Measurements from ENCODE around the gene CDK12. TPM values are rescaled to one million over a fixed set of nuclear protein-coding genes. Genes with fewer than 3 reads are reported as not detected.
"Not testable (repeated sequence)": the region's sequence is repeated elsewhere in the genome, so short reads cannot be mapped to it uniquely, and the experiment has no call there.

CDK12 gene
- polyA plus RNA-seq, 1 of the 3 experiments (the other 2 are of a cell fraction): 11.6 TPM

- Histone ChIP-seq H4K20me1 (ENCODE audit: insufficient read depth) (peaks cover 23% of the 10 kb centered on the region), H3F3A (replicated peaks; ENCODE audit: insufficient read depth) (peaks cover 10% of the 10 kb centered on the region), H3K9me2 (no peaks in the 10 kb centered on the region), H3K9me3 (no peaks in the 10 kb centered on the region), H3K36me3 (replicated peaks in 1 of 2; ENCODE audit: control insufficient read depth in 1 of 2, insufficient read depth in 2 of 2, low read length in 1 of 2) (peaks cover 21 to 79% of the 10 kb centered on the region in 2 experiments), H3K27me3 (ENCODE audit: insufficient read depth) (no peaks in the 10 kb centered on the region), H3K4me2 (no peak overlapping the region), H3K9ac (no peak overlapping the region), H3K27ac (ENCODE audit: low read depth in 2 of 2, low read length in 1 of 2) (no peak overlapping the region), H3K4me1 (ENCODE audit: control insufficient read depth in 1 of 2, insufficient read depth in 2 of 2, low read depth in 1 of 2, low read length in 1 of 2) (no peaks in the 10 kb centered on the region), H3K79me2 (ENCODE audit: insufficient read depth) (peaks cover 92% of the 10 kb centered on the region), H3K4me3 (ENCODE audit: low read depth in 2 of 2, low read length in 1 of 2) (no peak overlapping the region), H2AFZ (ENCODE audit: low read depth) (no peak overlapping the region)
- ChIA-PET POLR2A (interaction anchor here (0.6 to 1.0 kb wide), 2 partner anchors 40 to 273 kb away, joined by 4 read pairs; partner anchors contain the start of gene RPL19), CTCF (interaction anchor here (0.6 to 1.0 kb wide), 2 partner anchors 12 to 242 kb away, joined by 3 to 4 read pairs; partner anchors contain the start of gene CDK12)
- TF ChIP-seq TCF12 (IDR thresholded peaks at IDR 0.05): no peak
- no peak for TF ChIP-seq RCOR1 (IDR thresholded peaks at IDR 0.05; ENCODE audit: low read length)
- no peak for TF ChIP-seq REST (IDR thresholded peaks at IDR 0.05; ENCODE audit: low read depth, low read length)
- TF ChIP-seq YY1 (IDR thresholded peaks at IDR 0.05; ENCODE audit: low read depth): no peak
- TF ChIP-seq SMC3 (IDR thresholded peaks at IDR 0.05; ENCODE audit: low read depth, low read length): no peak
- TF ChIP-seq, protein P1, sequence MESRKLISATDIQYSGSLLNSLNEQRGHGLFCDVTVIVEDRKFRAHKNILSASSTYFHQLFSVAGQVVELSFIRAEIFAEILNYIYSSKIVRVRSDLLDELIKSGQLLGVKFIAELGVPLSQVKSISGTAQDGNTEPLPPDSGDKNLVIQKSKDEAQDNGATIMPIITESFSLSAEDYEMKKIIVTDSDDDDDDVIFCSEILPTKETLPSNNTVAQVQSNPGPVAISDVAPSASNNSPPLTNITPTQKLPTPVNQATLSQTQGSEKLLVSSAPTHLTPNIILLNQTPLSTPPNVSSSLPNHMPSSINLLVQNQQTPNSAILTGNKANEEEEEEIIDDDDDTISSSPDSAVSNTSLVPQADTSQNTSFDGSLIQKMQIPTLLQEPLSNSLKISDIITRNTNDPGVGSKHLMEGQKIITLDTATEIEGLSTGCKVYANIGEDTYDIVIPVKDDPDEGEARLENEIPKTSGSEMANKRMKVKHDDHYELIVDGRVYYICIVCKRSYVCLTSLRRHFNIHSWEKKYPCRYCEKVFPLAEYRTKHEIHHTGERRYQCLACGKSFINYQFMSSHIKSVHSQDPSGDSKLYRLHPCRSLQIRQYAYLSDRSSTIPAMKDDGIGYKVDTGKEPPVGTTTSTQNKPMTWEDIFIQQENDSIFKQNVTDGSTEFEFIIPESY (IDR thresholded peaks at IDR 0.05; ENCODE audit: borderline replicate concordance, low read depth): no peak
- TF ChIP-seq, protein P2, sequence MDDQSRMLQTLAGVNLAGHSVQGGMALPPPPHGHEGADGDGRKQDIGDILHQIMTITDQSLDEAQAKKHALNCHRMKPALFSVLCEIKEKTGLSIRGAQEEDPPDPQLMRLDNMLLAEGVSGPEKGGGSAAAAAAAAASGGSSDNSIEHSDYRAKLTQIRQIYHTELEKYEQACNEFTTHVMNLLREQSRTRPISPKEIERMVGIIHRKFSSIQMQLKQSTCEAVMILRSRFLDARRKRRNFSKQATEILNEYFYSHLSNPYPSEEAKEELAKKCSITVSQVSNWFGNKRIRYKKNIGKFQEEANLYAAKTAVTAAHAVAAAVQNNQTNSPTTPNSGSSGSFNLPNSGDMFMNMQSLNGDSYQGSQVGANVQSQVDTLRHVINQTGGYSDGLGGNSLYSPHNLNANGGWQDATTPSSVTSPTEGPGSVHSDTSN (IDR thresholded peaks at IDR 0.05): no peak
- 91% methylated on average over 7 of the region's 7 CpGs for WGBS (ENCODE audit: low lambda C conversion rate)
- DNase-seq: no peak
Observed at GRCh38 chr17:39473310-39473709, 12.0 kb downstream of the CDK12 start.

GRCh38 chr17:39479631-39480030, 18.3 kb downstream of the CDK12 start:
- H3K9me3 ChIP-seq; H3K27ac ChIP-seq (ENCODE audit: low read depth in 2 of 2, low read length in 1 of 2); H3K4me2 ChIP-seq; H2AFZ ChIP-seq (ENCODE audit: low read depth); H3K9ac ChIP-seq; H3K4me1 ChIP-seq (ENCODE audit: control insufficient read depth in 1 of 2, insufficient read depth in 2 of 2, low read depth in 1 of 2, low read length in 1 of 2); DNase-seq; CTCF ChIA-PET; H3K9me2 ChIP-seq; H3K27me3 ChIP-seq (ENCODE audit: insufficient read depth); H4K20me1 ChIP-seq (ENCODE audit: insufficient read depth); H3K4me3 ChIP-seq (ENCODE audit: low read depth in 2 of 2, low read length in 1 of 2): not testable (repeated sequence)
- 94% methylated on average over 8 of the region's 8 CpGs for WGBS (ENCODE audit: low lambda C conversion rate)
- H3F3A ChIP-seq (replicated peaks; ENCODE audit: insufficient read depth): peaks cover 12% of the 10 kb centered on the region
- H3K79me2 ChIP-seq (ENCODE audit: insufficient read depth): peaks cover 90% of the 10 kb centered on the region
- POLR2A ChIA-PET: interaction anchor here (1.4 kb wide), 1 partner anchor 79 kb away, joined by 4 read pairs; the partner anchor contains the start of gene FBXL20
- H3K36me3 ChIP-seq (replicated peaks in 1 of 2; ENCODE audit: control insufficient read depth in 1 of 2, insufficient read depth in 2 of 2, low read length in 1 of 2): peaks cover 3 to 50% of the 10 kb centered on the region in 2 experiments

All from SK-N-SH (cell line).